HG02798 (cell line): ENCODE data around the gene GSTM5.
"Not testable (repeated sequence)": the region's sequence is repeated elsewhere in the genome, so short reads cannot be mapped to it uniquely, and the experiment has no call there.

ENCODE experiments used
- ATAC-seq: cut with Tn5 transposase; IDR thresholded peaks from one replicate; pipeline ENCODE4 v1.9.1; 2021; ENCODE audit warnings: mild to moderate bottlenecking; ENCODE audit not compliant: unreplicated experiment, poor library complexity

The GSTM5 gene

DNA sequence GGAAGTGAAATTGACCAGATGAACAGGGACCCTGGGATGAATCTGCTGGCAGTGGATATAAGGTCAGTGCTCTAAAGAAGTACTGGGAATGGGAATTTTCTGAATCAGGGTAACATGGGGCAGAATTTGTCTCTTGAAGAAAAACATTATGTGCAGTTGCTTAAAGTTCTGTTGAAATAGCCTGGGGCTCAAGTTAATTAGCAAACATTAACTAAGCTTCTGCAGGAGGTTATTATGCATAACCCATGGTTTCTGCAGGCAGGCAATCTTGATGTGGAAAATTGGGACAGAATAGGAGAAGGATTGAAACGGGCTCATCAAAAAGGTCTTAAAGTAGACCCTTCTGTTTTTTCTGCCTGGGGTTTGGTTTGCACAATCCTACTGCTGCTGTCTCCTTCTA, 14.0 kb downstream of the GSTM5 start:
- no peak for ATAC-seq

DNA sequence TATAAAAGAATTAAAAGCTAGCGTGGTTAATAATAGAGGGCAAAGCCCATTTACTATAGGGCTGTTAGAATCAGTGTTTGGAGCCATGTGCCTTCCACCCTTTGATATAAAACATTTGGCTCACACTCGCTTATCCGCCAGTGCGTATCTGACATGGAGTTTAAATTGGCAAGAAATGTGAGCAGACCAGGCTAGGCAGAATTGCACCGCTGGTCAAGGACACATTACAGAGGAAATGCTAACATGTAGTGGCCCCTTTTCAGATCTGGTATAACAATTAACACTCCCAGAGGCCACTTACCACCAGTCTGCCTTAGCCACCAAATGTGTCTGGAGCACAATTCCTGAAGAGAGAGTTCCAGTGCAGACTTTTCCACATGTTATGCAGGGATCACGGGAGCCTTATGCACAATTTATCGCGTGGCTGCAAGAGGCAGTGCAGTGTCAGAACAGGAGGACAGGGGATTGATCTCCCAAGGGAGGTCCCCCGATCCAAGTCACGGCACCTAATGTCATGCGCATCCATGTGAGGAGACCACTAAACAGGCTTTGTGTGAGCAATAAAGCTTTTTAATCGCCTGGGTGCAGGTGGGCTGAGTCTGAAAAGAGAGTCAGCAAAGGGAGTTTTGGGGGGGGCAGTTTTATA, 14.8 kb downstream of the GSTM5 start:
- no peak for ATAC-seq

DNA sequence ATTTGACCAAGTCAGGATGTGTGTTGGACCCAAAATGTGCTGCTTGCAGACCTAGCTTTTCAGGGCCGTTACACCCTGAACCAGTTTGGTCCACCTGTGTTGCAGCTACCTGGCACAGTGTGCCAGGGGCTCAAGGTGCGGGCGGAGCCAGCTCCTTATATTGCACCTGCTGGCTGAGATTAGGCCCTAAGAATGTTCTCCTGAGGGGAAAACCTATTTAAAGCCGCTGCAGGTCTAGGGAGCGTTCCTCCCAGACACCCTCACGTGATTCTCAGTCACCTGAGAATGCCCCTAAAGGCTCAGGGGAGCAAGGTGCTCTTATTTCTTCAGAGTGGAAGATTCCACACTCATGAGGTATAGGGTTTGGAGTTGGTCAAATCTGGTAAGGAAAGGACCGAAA, 16.8 kb downstream of the GSTM5 start:
- ATAC-seq = no peak

DNA sequence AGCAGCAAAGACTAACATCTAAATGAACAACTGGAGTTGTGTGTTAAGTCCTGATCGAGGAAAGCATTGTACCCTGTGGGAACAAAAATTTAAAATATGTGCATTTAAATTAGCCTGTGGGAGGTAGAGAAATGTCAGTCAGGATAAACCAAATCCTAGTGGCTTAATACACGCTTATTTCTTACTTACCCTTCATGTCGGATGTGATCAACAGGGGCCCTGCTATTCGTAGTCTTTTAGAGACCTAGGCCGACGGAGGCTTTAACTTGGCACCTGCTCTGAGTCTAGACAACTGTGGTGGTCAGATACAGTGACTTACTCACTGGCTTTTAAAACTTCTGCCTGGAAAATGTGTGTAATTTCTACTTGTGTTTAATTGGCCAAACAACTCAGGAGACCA, 18.6 kb downstream of the GSTM5 start:
- no peak for ATAC-seq

DNA sequence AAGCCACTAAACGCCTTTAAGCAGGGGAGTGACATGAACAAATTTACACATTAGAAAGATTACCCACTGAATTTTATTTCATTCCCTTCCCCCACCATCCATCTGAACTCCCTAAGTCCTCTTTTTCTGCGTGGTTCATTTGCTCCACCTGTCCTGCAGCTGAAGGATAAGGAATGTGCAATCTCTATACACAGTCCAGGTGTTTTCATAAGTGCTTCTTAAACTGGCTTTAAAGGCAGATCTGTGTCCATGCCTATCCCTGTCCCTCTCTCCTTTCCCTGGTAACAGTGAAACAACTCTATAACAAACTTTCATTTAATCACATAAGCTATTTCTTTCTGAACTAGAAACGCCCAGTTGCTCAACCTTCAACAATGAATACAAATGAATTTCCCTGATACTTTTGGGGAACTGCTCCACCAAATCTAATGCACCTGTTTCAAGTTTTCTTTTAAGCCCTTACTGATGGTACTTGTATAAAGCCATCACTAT, 20.4 kb downstream of the GSTM5 start:
- ATAC-seq = no peak

DNA sequence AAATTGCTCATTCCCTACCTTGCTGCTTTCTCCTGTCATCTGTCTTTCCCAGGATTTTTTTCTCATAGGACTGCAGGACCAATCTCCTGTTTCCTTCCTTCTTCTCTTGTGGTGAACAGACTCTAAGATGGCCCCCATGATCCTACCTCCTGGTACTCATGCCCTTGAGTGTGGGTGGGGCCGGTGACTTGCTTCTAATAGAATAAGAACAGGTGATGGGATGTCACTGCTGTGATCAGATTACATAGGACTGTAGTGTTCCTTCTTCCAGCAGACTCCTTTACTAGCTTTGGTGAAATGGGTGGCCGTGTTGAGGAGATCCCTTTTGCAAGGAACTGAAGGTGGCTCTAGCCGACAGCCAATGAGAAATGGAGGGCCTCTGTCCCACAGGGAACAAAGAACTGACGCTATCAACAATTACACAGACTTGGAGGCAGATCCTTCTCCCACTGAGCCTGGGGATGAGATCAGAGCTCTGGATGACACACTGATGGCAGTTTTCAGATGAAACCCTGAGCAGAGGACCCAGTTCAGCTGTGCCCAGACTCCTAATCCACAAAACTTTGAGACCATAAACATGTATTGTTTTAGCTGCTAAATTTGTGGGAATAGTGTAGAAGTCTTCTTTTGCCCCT, 21.3 kb downstream of the GSTM5 start:
- no peak for ATAC-seq

DNA sequence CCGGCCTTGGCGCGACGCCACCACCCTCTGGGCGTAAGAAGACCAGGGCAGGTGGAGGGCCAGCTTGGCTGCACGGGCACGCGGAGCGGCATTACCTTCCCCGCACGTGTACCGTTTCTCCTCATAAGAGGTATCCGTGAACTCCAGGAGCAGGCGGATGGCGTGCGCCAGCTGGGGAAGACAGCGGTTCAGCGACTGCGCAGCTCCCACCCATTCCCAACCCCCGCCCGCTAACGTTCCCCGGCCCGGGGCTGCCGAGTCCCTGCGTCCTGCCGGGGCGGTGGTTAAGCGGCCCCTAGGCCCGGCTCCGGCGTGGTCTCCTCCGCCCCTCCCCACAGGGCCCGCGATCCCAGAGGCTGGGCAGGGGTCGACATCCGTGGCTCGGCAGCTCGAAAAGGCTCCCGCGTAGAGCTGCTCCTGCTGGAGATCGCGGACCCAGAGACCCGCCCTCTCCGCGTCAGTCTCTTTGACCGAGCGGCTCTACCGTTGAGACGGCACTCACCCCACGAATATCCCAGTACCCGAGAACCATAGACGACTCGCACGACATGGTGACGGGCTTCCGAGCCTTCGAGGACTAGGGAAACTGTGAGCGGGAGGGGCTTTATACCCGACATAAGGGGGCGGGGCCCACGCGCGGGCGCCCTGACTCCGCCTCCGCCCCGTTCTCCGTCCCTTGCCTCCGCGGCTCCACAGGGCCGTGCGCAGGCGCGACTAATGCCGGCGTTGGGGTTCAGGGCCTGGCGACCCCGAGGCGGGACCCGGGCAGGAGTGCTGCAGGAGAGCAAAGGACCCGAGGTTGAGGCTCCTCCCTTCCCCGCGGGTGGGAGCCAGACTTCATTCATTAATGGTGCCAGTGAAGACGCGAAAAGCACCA, 27.9 kb downstream of the GSTM5 start:
- peak; percentile 95 for ATAC-seq

DNA sequence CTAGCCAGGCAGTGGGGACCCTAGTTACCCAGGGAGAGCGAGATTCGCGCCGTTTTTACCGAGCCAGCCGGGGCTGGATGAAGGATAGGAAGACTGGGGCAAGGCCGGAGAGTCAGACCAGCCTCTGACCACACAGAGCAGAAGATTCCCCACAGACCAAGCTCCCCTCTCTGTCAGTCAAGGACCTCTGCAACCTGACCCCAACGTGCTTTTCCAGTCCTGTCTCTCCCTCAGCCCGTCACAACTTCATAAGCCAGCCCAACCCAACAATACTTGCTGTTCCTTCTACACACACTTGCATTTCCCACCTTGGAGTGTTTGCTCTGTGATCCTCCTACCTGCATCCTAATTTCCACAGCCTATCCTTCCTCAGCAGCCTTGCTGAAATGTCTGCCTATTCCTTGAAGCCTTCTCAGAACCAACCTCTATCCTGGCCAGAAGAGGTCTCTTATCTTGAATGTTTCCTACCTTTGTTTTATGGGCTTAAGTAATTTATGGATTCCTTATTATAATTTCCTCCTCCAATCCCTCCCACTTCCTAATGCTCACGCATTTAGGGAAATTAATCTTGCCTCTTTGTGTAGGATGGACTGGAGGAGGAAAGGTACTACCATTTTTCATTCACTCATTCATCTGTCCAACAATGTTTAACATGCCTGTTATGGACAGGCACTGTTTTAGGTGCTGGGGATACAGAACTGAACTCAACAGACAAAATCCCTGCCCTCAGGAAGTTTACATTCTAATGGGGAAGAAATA, 28.7 kb downstream of the GSTM5 start, which contains the start of gene GSTM3:
Gene GSTM3, minus strand, starts transcription at position 424 of the 759 bp plus-strand sequence. CDS start 751 bp downstream, outside the sequence.
- no peak for ATAC-seq

DNA sequence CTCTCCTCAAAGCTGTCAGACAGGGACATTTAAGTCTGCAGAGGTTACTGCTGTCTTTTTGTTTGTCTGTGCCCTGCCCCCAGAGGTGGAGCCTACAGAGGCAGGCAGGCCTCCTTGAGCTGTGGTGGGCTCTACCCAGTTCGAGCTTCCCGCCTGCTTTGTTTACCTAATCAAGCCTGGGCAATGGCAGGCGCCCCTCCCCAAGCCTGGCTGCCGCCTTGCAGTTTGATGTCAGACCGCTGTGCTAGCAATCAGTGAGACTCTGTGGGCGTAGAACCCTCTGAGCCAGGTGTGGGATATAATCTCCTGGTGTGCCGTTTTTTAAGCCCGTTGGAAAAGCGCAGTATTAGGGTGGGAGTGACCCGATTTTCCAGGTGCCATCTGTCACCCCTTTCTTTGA, 36.3 kb downstream of the GSTM5 start:
- not testable (repeated sequence) for ATAC-seq

DNA sequence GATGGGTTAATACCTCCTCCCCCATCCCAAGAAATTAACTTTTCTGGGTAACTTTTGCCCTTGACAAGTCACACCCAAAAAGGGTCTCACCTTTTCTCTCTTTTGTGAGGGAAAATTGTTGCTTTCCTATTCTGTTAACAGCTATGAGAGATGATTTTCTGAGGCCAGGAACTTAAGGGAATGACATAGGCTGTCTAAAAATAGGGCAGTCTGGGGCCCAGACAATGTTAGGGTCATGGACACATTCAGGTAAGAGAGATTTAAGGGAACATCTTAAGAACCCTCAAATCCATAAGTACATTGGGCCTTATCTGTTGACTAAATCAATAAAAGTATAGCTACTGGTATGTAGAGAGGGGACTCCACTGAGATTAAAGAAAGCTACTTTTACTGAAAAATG, 37.2 kb downstream of the GSTM5 start:
- no peak for ATAC-seq

DNA sequence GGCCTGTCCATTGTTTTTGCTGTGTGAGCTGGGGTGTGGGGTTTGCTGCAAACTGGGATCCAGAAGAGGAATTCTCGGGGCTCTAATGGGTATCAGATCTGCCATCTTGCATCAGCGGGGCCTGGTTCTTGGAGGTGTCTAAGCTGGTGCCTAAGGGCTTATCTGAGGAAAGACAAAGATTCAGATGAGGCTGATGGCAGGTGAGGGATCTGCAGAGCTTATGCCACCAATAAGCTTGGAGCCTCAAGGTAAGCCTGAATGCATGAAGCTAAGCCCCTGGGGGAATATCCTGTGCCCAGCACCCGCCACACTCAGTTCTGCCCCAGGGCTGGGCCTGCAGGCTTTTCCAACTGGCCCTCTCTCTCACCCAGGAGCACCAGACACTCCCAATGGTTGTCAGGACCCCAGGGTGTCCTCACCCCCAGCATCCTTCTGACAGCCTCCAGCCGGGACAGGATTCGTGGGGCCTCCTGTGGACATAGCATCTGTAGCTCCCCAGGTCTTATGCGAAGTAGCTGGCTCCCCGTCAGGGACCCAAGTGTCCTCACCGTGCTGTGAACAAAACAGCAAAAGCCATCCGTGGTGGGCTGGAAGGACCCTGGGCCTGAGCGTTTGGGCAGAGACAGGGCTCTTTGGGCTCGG, 38.3 kb downstream of the GSTM5 start:
- no peak for ATAC-seq

DNA sequence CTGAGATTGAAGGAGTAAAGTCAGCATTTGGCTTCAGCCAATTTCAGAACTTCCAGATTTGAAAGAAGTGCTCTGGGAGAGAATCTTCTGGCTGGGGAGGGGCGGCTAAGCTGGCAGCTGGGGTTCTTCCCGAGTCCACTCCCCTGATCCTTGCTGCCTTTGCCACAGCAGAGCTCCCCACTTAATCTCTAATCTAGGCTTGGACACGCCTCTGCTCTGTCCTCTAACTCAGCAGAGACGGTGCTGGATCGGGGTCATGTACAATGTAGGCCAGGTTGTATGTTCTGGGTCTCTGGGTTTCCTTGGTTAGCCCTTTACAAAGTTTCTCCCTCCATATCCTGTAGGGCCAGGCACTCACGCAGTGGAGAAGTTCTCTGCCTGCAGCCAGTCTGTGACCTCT, 38.9 kb downstream of the GSTM5 start:
- no peak for ATAC-seq

DNA sequence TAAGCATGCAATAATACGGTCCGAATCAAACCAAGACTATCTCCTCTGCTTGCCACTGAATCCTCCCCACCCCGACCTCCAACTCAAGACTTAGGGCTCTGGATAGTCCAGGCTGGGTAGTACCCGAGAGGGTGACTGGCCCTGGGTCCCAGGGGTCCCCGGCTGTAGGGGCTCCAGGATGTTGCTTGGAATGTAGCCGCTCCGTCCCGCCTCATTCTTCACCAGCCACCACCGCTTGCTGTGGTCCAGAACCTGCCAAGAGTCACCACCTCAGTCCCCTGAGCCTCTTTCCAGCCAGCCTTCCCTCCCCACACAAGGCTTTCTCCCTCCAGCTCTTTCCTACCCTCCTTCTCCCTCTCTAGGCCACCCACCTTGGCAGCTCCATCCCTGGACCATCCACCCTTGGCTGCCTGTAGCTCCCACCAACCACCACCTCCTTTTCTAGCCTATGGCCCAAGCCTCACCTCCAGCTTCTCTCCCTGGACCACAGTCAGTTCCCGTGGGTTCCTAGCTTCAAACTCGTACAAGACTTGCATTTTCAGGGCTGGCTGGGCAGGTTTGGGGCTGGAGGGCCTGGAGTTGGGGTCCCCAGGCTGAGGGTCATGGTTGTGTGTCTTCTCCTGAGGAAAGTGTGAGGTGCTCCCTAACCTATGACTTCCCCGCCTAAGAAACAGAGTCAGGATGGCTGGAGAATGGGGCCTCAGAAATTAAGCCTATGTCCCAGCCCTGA, 39.6 kb downstream of the GSTM5 start:
- ATAC-seq = no peak

DNA sequence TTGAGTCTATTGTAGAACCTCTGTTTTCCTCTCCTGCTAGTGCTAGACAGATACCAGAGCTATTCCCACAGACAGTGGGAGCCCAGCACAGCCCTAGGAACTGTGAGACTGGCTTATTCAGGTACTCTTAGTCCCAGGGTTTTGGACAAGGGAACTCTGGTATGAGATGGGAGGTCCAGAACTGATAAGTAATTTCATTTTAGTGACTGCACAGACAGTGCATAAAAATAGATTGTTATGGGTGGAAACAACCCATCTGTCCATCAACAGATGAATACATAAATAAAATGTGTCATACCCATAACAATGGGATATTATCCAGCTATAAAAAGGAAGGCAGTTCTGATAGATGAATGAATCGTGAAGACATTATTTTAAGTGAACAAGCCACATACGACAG, 42.7 kb downstream of the GSTM5 start:
- ATAC-seq = no peak

DNA sequence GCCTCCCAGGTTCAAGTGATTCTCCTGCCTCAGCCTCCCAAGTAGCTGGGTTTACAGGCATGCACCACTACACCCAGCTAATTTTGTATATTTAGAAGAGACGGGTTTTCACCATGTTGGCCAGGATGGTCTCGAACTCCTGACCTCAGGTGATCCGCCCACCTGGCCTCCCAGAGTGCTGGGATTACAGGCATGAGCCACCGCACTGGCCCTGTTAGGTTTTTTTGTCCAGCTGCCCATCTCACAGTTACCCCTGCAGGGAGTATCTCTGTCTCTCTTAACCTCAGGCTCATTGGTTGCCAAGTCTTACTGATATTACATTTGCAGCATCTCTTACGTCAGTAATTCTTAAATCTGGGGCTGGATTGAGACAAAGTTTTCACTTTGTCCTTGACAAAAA, 44.3 kb downstream of the GSTM5 start:
- not testable (repeated sequence) for ATAC-seq

DNA sequence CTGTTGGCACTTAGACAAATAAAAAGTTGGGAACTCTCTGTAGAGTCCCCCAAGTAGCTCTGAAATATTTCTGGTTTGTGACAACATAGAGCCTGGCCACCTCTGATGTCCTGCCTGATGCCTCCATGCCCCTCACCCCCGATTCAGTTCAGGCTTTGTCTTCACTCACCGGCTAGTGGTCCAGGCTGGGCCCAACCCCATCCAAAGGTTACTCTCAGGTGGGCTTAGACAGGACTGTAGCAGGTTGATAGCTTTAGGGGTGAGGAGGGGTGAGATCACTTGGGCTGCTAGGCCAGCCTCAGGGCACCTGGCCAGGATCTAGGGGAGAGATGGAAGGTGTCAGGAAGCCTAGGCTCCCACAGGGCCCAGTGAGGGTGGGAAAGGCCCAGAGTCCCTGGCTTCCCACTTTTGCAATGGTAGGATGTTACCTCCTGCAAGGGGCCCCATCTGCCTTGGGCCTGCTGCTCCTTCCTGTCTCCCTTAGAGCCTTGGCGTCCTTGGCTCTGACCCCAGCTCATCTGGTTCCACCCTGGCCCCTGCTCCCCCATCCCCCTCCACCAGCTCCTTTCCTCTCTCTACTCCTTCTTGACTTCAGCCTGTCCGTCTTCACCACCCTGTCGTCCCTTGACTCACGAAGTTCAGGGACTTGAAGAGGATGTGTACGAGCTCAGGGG, 44.9 kb downstream of the GSTM5 start:
- no peak for ATAC-seq

DNA sequence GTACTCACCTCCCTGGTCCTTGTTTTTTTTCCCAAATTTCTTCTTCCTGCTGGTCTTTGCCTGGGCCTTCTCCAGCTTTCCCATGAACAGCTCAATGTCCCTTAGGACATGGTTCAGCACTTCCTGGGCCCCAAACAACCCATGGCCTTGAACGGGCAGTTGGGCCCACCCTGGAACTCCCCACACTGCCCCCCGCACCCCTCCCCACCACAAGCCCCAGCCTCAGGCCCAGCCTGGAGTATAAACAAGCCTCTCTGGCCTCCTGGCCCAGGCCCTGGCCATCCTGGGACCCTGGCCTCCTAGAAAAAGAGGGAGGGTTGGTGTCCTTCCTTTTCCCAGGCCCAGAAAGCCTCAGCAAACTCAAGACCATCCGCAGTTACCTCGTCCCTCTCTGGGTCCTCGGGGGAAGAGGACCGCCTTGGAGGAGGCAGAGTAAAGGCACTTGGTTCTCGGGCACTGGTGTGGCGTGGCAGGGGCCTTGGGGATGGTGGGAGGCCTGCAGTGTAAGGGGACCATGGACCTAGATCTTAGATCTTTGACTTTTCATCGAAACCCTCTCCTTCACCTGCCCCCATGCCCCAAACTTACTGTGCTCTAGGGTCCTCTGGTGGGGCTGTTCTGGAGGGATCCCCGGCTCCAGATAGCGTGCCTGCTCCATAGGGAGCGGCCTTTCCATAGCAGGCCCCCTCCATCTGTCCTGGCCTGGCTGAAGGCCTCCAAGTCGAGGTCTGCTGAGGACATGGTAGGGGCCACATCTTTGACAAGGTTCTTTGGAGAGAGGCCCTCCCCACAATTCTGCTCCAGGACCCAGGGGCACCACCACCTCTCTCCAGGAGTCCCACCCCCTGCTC, 46.1 kb downstream of the GSTM5 start:
- ATAC-seq = no peak
